C4-2B (cell line): ENCODE measurements around the gene DNASE1L1.
A peak's percentile ranks its signal among the peaks of the same experiment; 100 is the strongest.

ENCODE experiments used
- H3K27ac ChIP-seq: fragments of 450-650 bp; 2 replicates; pipeline ENCODE4 v1.5.1; 2017
- CTCF ChIP-seq: fragments of 450-650 bp; conservative IDR thresholded peaks from 2 replicates; pipeline ENCODE4 v1.5.1; 2017; ENCODE audit warnings: mild to moderate bottlenecking
- ZFX ChIP-seq: fragments of 450-650 bp; IDR thresholded peaks from 2 replicates; pipeline ENCODE4 v1.6.1; 2017

DNASE1L1 gene, protein sequence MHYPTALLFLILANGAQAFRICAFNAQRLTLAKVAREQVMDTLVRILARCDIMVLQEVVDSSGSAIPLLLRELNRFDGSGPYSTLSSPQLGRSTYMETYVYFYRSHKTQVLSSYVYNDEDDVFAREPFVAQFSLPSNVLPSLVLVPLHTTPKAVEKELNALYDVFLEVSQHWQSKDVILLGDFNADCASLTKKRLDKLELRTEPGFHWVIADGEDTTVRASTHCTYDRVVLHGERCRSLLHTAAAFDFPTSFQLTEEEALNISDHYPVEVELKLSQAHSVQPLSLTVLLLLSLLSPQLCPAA

GRCh38 chrX:154409222-154409871 lies at the start of gene DNASE1L1:
Gene DNASE1L1 (minus strand): TSS chrX:154409254. CDS start chrX:154405568, 3,686 bp downstream.
- no peak for TF ChIP-seq CTCF
- TF ChIP-seq ZFX: no peak
- no peak within 1 kb of the TSS for H3K27ac ChIP-seq

- TF ChIP-seq CTCF: no peak
- TF ChIP-seq ZFX: no peak
- peak within 1 kb of the TSS; percentile 69 for H3K27ac ChIP-seq
Measured at GRCh38 chrX:154458116-154458953, 49.3 kb upstream of the DNASE1L1 start, which contains the start of gene PLXNA3. Gene PLXNA3 (plus strand): TSS chrX:154458281. CDS start chrX:154460184, 1,903 bp downstream.

DNA sequence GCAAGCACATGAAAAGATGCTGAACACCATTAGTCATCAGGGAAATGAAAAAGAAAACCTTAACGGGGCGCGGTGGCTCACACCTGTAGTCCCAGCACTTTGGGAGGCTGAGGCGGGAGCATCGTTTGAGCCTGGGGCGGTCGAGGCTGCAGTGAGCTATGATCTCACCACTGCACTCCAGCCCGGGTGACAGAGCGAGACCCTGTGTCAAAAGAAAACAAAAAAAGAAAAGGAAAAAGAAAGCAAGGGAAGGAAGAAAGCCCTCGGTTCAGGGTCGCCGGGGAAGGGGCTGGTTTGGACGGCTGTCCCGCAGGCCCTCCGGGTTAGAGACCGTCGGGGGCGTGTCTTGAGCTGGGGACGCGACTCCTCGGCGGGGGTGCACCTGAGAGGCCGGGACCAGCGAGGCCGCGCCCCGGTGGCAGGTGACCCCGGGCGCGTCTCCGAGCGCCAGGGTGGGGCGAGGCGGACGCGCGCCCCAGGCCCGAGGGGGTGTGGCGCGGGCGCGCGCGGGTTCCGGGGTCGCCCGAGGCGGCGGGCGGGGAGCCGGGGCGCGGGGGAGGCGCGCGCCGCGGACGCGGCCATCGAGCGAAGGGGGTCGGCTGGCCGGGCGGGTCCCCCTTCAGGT lies 48.5 kb upstream of the DNASE1L1 start:
- TF ChIP-seq CTCF (no peak), ZFX (no peak)
- H3K27ac ChIP-seq: peak overlapping the region; percentile 69

DNA sequence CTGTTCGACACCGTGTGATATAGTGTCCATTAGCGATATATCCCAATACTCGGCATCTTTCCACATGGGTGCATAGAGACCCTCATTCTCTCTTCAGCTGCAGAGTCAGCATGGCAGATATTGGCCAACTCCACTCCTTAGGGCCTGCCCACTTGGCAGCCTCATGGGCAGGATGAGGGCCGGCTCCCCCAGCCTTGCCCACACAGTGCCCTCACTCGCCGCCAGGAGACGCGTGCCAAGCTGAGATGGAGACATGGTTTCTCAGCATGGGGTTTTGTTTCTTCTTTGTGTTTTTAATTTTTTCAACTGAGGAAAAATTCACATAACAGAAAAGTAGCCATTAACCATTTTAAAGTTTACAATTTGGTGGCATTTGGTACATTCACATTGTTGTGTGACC lies 43.8 kb upstream of the DNASE1L1 start:
- no peak overlapping the region for H3K27ac ChIP-seq
- no peak for TF ChIP-seq ZFX
- TF ChIP-seq CTCF: no peak

GRCh38 chrX:154450312-154450711 lies 41.3 kb upstream of the DNASE1L1 start:
- no peak for TF ChIP-seq CTCF
- no peak for TF ChIP-seq ZFX
- no peak overlapping the region for H3K27ac ChIP-seq

- H3K27ac ChIP-seq: no peak overlapping the region
- TF ChIP-seq ZFX (no peak), CTCF (no peak)
Measured at GRCh38 chrX:154449618-154450017, 40.6 kb upstream of the DNASE1L1 start.
